A549 (cell line): ENCODE results near the gene WDR13.

Experiments used
- CTCF ChIP-seq: fragments of >200 bp; sonication (Bioruptor Twin); formaldehyde crosslinking; IDR thresholded peaks from 3 replicates; pipeline ENCODE4 v1.5.1; 2016
- MAFK ChIP-seq: fragments of 450-650 bp; IDR thresholded peaks from 2 replicates; pipeline ENCODE4 v1.6.1; 2014; ENCODE audit not compliant: partially characterized antibody
- PHF8 ChIP-seq: fragments of 200-600 bp; sonication (generic); IDR thresholded peaks from 2 replicates; pipeline ENCODE4 v1.6.1; 2016; ENCODE audit warnings: low read depth, mild to moderate bottlenecking, antibody characterized with exemption, moderate library complexity, borderline replicate concordance
- RAD21 ChIP-seq, 2 experiments: fragments of >200 bp in 1 of 2; sonication (Bioruptor Twin) in 1 of 2; formaldehyde crosslinking in 1 of 2; IDR thresholded peaks in 1 of 2; conservative IDR thresholded peaks in 1 of 2; 2 replicates in 1 of 2; 3 replicates in 1 of 2; pipeline ENCODE4 v1.6.1; 2012 to 2018; ENCODE audit warnings: inconsistent platforms in 1 of 2
- RFX5 ChIP-seq: fragments of 450-650 bp; IDR thresholded peaks from 2 replicates; pipeline ENCODE4 v1.7.1; 2014; ENCODE audit warnings: antibody characterized with exemption, mild to moderate bottlenecking, moderate library complexity

GRCh38 chrX:48558271-48558670 is 39.0 kb upstream of the WDR13 start:
- TF ChIP-seq CTCF, result no peak
- TF ChIP-seq MAFK, result no peak
- no peak for TF ChIP-seq PHF8
- no peak for TF ChIP-seq RFX5
- no peak for TF ChIP-seq RAD21 (conservative IDR thresholded peaks at IDR 0.05 in 1 of 2, IDR thresholded peaks at IDR 0.05 in 1 of 2)
